Activated CD4-positive, alpha-beta T cell treated with anti-CD3 and anti-CD28 coated beads for 36 hours (primary cell): ENCODE measurements around the gene SNRNP48. TPM values are rescaled to one million over a fixed set of nuclear protein-coding genes. Genes with fewer than 3 reads are reported as not detected.

Experiments
- ATAC-seq: fragments of 200-7000 bp; cut with Tn5 transposase; one replicate; pipeline ENCODE4 v1.10.0; 2021; ENCODE audit warnings: mild to moderate bottlenecking, moderate library complexity
- CTCF ChIA-PET: fragments of 350-600 bp; sonication (Branson Sonifier 250); formaldehyde crosslinking; loops from one replicate; lab custom pipeline; 2021; ENCODE audit warnings: antibody characterized with exemption; lab: Charles Lee
- POLR2A ChIA-PET: fragments of 350-600 bp; sonication (Branson Sonifier 250); formaldehyde crosslinking; loops from one replicate; lab custom pipeline; 2021; ENCODE audit warnings: antibody characterized with exemption, inconsistent platforms; lab: Charles Lee
- DNase-seq: peaks from one replicate; pipeline ENCODE4 v3.0.0-alpha.2; 2020
- H3K27ac Mint-ChIP-seq: one replicate; pipeline ENCODE4 v1.8.0; 2021; ENCODE audit warnings: mixed read lengths
- H3K27me3 Mint-ChIP-seq: one replicate; pipeline ENCODE4 v1.8.0; 2021; ENCODE audit warnings: mixed read lengths
- H3K36me3 Mint-ChIP-seq: one replicate; pipeline ENCODE4 v1.8.0; 2021; ENCODE audit warnings: low read depth, mixed read lengths
- H3K4me1 Mint-ChIP-seq: one replicate; pipeline ENCODE4 v1.8.0; 2021; ENCODE audit warnings: mixed read lengths
- H3K4me3 Mint-ChIP-seq: one replicate; pipeline ENCODE4 v1.8.0; 2021; ENCODE audit warnings: mild to moderate bottlenecking, moderate library complexity, mixed read lengths
- H3K9me3 Mint-ChIP-seq: one replicate; pipeline ENCODE4 v1.8.0; 2021; ENCODE audit warnings: low read depth, mixed read lengths
- intact Hi-C, 2 experiments: fragments of 100-400 bp; cut with DNase I in 1 of 2; cut with micrococcal nuclease in 1 of 2; formaldehyde crosslinking; loops; one replicate each; pipeline versions ENCODE4 v1.14.2 to v1.15.1; 2022 to 2024; cut with DNase I, micrococcal nuclease
- total RNA-seq, 2 experiments: library from RNA; stranded (reverse); gene quantifications; one replicate each; pipeline ENCODE4 v1.2.3, GENCODE V29; 2021

Gene SNRNP48
- total RNA-seq, 2 experiments from 2014 or later, result 19.4 to 20.9 TPM

GRCh38 chr6:7546020-7546369 is 44.0 kb upstream of the SNRNP48 start:
- DNase-seq, result no peak
- no peak overlapping the region for H3K4me3 Mint-ChIP-seq
- H3K27me3 Mint-ChIP-seq, result peaks cover 41% of the 10 kb centered on the region
- ATAC-seq, result no peak
- H3K36me3 Mint-ChIP-seq, result no peaks in the 10 kb centered on the region
- intact Hi-C loops, result no loop called here
- CTCF ChIA-PET, result interaction anchor here (0.9 to 1.2 kb wide), 2 partner anchors 21 to 66 kb away, joined by 3 read pairs; no protein-coding TSS in a partner anchor
- POLR2A ChIA-PET, result no interaction called here
- no peaks in the 10 kb centered on the region for H3K9me3 Mint-ChIP-seq
- peaks cover 4% of the 10 kb centered on the region for H3K4me1 Mint-ChIP-seq
- H3K27ac Mint-ChIP-seq, result no peak overlapping the region

- Mint-ChIP-seq H3K36me3 (no peaks in the 10 kb centered on the region), H3K27ac (no peak overlapping the region), H3K27me3 (peaks cover 40% of the 10 kb centered on the region), H3K4me1 (peaks cover 3% of the 10 kb centered on the region), H3K9me3 (no peaks in the 10 kb centered on the region), H3K4me3 (no peak overlapping the region)
- POLR2A ChIA-PET, result no interaction called here
- DNase-seq, result no peak
- no peak for ATAC-seq
- intact Hi-C loops, result no loop called here
- CTCF ChIA-PET, result interaction anchor here (0.9 to 1.2 kb wide), 2 partner anchors 20 to 66 kb away, joined by 3 read pairs; no protein-coding TSS in a partner anchor
Measured at GRCh38 chr6:7546383-7546782, 43.6 kb upstream of the SNRNP48 start.

GRCh38 chr6:7546896-7547295 is 43.1 kb upstream of the SNRNP48 start:
- ChIA-PET CTCF (interaction anchor here (1.2 kb wide), 1 partner anchor 20 kb away, joined by 3 read pairs; no protein-coding TSS in a partner anchor), POLR2A (no interaction called here)
- no peak for ATAC-seq
- Mint-ChIP-seq H3K9me3 (no peaks in the 10 kb centered on the region), H3K36me3 (no peaks in the 10 kb centered on the region), H3K27ac (no peak overlapping the region), H3K4me1 (peaks cover 3% of the 10 kb centered on the region), H3K4me3 (no peak overlapping the region), H3K27me3 (peaks cover 39% of the 10 kb centered on the region)
- DNase-seq, result no peak
- intact Hi-C loops, result no loop called here

- H3K27ac Mint-ChIP-seq, result no peak overlapping the region
- no peaks in the 10 kb centered on the region for H3K9me3 Mint-ChIP-seq
- CTCF ChIA-PET, result interaction anchor here (1.5 kb wide), 1 partner anchor 9 kb away, joined by 5 read pairs; no protein-coding TSS in a partner anchor
- H3K27me3 Mint-ChIP-seq, result peaks cover 41% of the 10 kb centered on the region
- intact Hi-C loops, result no loop called here
- no peaks in the 10 kb centered on the region for H3K36me3 Mint-ChIP-seq
- H3K4me1 Mint-ChIP-seq, result peaks cover 3% of the 10 kb centered on the region
- no peak overlapping the region for H3K4me3 Mint-ChIP-seq
- no peak for DNase-seq
- ATAC-seq, result no peak
- POLR2A ChIA-PET, result no interaction called here
Measured at GRCh38 chr6:7547315-7547714, 42.7 kb upstream of the SNRNP48 start.

GRCh38 chr6:7550433-7550801 is 39.6 kb upstream of the SNRNP48 start:
- no peak for DNase-seq
- Mint-ChIP-seq H3K27me3 (peaks cover 36% of the 10 kb centered on the region), H3K9me3 (no peaks in the 10 kb centered on the region), H3K27ac (no peak overlapping the region), H3K4me1 (no peaks in the 10 kb centered on the region), H3K4me3 (no peak overlapping the region), H3K36me3 (no peaks in the 10 kb centered on the region)
- POLR2A ChIA-PET, result no interaction called here
- intact Hi-C loops, result no loop called here
- CTCF ChIA-PET, result no interaction called here
- no peak for ATAC-seq

- no peak overlapping the region for H3K4me3 Mint-ChIP-seq
- H3K27me3 Mint-ChIP-seq, result peaks cover 18% of the 10 kb centered on the region
- CTCF ChIA-PET, result interaction anchor here (0.8 kb wide), 1 partner anchor 11 kb away, joined by 3 read pairs; no protein-coding TSS in a partner anchor
- no peaks in the 10 kb centered on the region for H3K36me3 Mint-ChIP-seq
- POLR2A ChIA-PET, result no interaction called here
- ATAC-seq, result no peak
- no peaks in the 10 kb centered on the region for H3K9me3 Mint-ChIP-seq
- H3K4me1 Mint-ChIP-seq, result no peaks in the 10 kb centered on the region
- intact Hi-C loops, result loop anchor here in 1 of 2 experiments (1.0 kb wide), 1 partner anchor 21 kb away; no protein-coding TSS in a partner anchor
- H3K27ac Mint-ChIP-seq, result no peak overlapping the region
- DNase-seq, result no peak
Measured at GRCh38 chr6:7554533-7555275, 35.3 kb upstream of the SNRNP48 start.

- no peaks in the 10 kb centered on the region for H3K4me1 Mint-ChIP-seq
- peaks cover 23% of the 10 kb centered on the region for H3K27me3 Mint-ChIP-seq
- no peaks in the 10 kb centered on the region for H3K9me3 Mint-ChIP-seq
- H3K27ac Mint-ChIP-seq, result no peak overlapping the region
- H3K4me3 Mint-ChIP-seq, result no peak overlapping the region
- ChIA-PET CTCF (interaction anchor here (0.7 kb wide), 1 partner anchor 136 kb away, joined by 3 read pairs; no protein-coding TSS in a partner anchor), POLR2A (no interaction called here)
- ATAC-seq (no peak), DNase-seq (no peak)
- intact Hi-C loops, result loop anchor here in 1 of 2 experiments (1.0 kb wide), 1 partner anchor 20 kb away; no protein-coding TSS in a partner anchor
- no peaks in the 10 kb centered on the region for H3K36me3 Mint-ChIP-seq
Measured at GRCh38 chr6:7555671-7556070, 34.3 kb upstream of the SNRNP48 start.

- POLR2A ChIA-PET, result no interaction called here
- Mint-ChIP-seq H3K27me3 (peaks cover 26% of the 10 kb centered on the region), H3K4me1 (no peaks in the 10 kb centered on the region), H3K4me3 (no peak overlapping the region), H3K9me3 (no peaks in the 10 kb centered on the region), H3K27ac (no peak overlapping the region), H3K36me3 (no peaks in the 10 kb centered on the region)
- CTCF ChIA-PET, result interaction anchor here (0.6 to 1.5 kb wide), 2 partner anchors 23 to 528 kb away, joined by 3 read pairs; no protein-coding TSS in a partner anchor
- ATAC-seq (no peak), DNase-seq (no peak)
- intact Hi-C loops, result no loop called here
Measured at GRCh38 chr6:7556394-7557106, 33.4 kb upstream of the SNRNP48 start.

GRCh38 chr6:7557652-7558051 is 32.3 kb upstream of the SNRNP48 start:
- Mint-ChIP-seq H3K4me1 (no peaks in the 10 kb centered on the region), H3K27ac (no peak overlapping the region), H3K4me3 (no peak overlapping the region), H3K36me3 (no peaks in the 10 kb centered on the region), H3K27me3 (peaks cover 25% of the 10 kb centered on the region), H3K9me3 (no peaks in the 10 kb centered on the region)
- no peak for DNase-seq
- ATAC-seq, result no peak
- POLR2A ChIA-PET, result no interaction called here
- intact Hi-C loops, result no loop called here
- CTCF ChIA-PET, result interaction anchor here (1.5 kb wide), 1 partner anchor 22 kb away, joined by 3 read pairs; no protein-coding TSS in a partner anchor

- H3K4me3 Mint-ChIP-seq, result no peak overlapping the region
- H3K4me1 Mint-ChIP-seq, result no peaks in the 10 kb centered on the region
- DNase-seq (no peak), ATAC-seq (no peak)
- H3K27ac Mint-ChIP-seq, result no peak overlapping the region
- intact Hi-C loops, result no loop called here
- H3K27me3 Mint-ChIP-seq, result peaks cover 25% of the 10 kb centered on the region
- CTCF ChIA-PET, result no interaction called here
- POLR2A ChIA-PET, result no interaction called here
- no peaks in the 10 kb centered on the region for H3K36me3 Mint-ChIP-seq
- H3K9me3 Mint-ChIP-seq, result no peaks in the 10 kb centered on the region
Measured at GRCh38 chr6:7558781-7559180, 31.2 kb upstream of the SNRNP48 start.

- intact Hi-C loops, result no loop called here
- H3K27ac Mint-ChIP-seq, result no peak overlapping the region
- ChIA-PET POLR2A (no interaction called here), CTCF (no interaction called here)
- peaks cover 25% of the 10 kb centered on the region for H3K27me3 Mint-ChIP-seq
- DNase-seq, result no peak
- no peaks in the 10 kb centered on the region for H3K36me3 Mint-ChIP-seq
- H3K4me1 Mint-ChIP-seq, result no peaks in the 10 kb centered on the region
- H3K9me3 Mint-ChIP-seq, result no peaks in the 10 kb centered on the region
- ATAC-seq, result no peak
- H3K4me3 Mint-ChIP-seq, result no peak overlapping the region
Measured at GRCh38 chr6:7559196-7559595, 30.8 kb upstream of the SNRNP48 start.
